GM23338 (cell line): ENCODE data around the gene HOATZ. TPM values are rescaled to one million over a fixed set of nuclear protein-coding genes. Genes with fewer than 3 reads are reported as not detected.

Source experiments
- ATAC-seq: fragments of 200-7000 bp; cut with Tn5 transposase; 3 replicates; pipeline ENCODE4 v1.9.1; 2020
- DNase-seq: peaks from one replicate; pipeline ENCODE4 v3.0.0-alpha.2; 2015; ENCODE audit warnings: low spot score
- H2AFZ ChIP-seq: fragments of 200-600 bp; sonication (generic); 2 replicates; pipeline ENCODE4 v1.8.0; 2016; ENCODE audit warnings: antibody characterized with exemption, mild to moderate bottlenecking, moderate library complexity
- H3F3A ChIP-seq: fragments of 200-600 bp; sonication (generic); replicated peaks from 2 replicates; pipeline ENCODE4 v1.8.0; 2017; ENCODE audit warnings: antibody characterized with exemption, mixed run types, low read depth
- H3K27ac ChIP-seq: fragments of 200-600 bp; sonication (generic); 2 replicates; pipeline ENCODE4 v1.6.1; 2016; ENCODE audit warnings: low read depth
- H3K27me3 ChIP-seq: fragments of 200-600 bp; sonication (generic); 2 replicates; pipeline ENCODE4 v1.8.0; 2016; ENCODE audit warnings: mild to moderate bottlenecking, mixed run types, moderate library complexity; ENCODE audit not compliant: insufficient read depth
- H3K36me3 ChIP-seq: fragments of 200-600 bp; sonication (generic); 2 replicates; pipeline ENCODE4 v1.8.0; 2016; ENCODE audit warnings: mild to moderate bottlenecking; ENCODE audit not compliant: insufficient read depth
- H3K4me1 ChIP-seq: fragments of 200-600 bp; sonication (generic); 2 replicates; pipeline ENCODE4 v1.8.0; 2016; ENCODE audit warnings: mild to moderate bottlenecking, moderate library complexity; ENCODE audit not compliant: insufficient read depth
- H3K4me2 ChIP-seq: fragments of 200-600 bp; sonication (generic); 2 replicates; pipeline ENCODE4 v1.7.1; 2017; ENCODE audit warnings: mixed run types
- H3K4me3 ChIP-seq: fragments of 200-600 bp; sonication (generic); 2 replicates; pipeline ENCODE4 v1.6.1; 2016; ENCODE audit warnings: mixed run types
- H3K79me2 ChIP-seq: fragments of 200-600 bp; sonication (generic); replicated peaks from 2 replicates; pipeline ENCODE4 v1.8.0; 2017; ENCODE audit warnings: mild to moderate bottlenecking; ENCODE audit not compliant: insufficient read depth
- H3K9me2 ChIP-seq: fragments of 200-600 bp; sonication (generic); 2 replicates; pipeline ENCODE4 v1.8.0; 2017; ENCODE audit not compliant: insufficient read depth
- H4K20me1 ChIP-seq: fragments of 200-600 bp; sonication (generic); replicated peaks from 2 replicates; pipeline ENCODE4 v1.8.0; 2017; ENCODE audit warnings: mild to moderate bottlenecking; ENCODE audit not compliant: insufficient read depth
- H3K27ac Mint-ChIP-seq: 2 replicates; pipeline ENCODE4 v1.8.0; 2020; ENCODE audit warnings: inconsistent platforms, mild to moderate bottlenecking, moderate library complexity, mixed read lengths
- H3K27me3 Mint-ChIP-seq: 3 replicates; pipeline ENCODE4 v1.8.0; 2022; ENCODE audit warnings: low read depth, mild to moderate bottlenecking, moderate library complexity, mixed read lengths, inconsistent platforms; ENCODE audit not compliant: insufficient read depth, poor library complexity
- H3K36me3 Mint-ChIP-seq: 3 replicates; pipeline ENCODE4 v1.8.0; 2021; ENCODE audit warnings: low read depth, mild to moderate bottlenecking, inconsistent platforms, moderate library complexity, mixed read lengths
- H3K4me1 Mint-ChIP-seq: 3 replicates; pipeline ENCODE4 v1.8.0; 2020; ENCODE audit warnings: mild to moderate bottlenecking, inconsistent platforms, mixed read lengths
- H3K4me3 Mint-ChIP-seq: 3 replicates; pipeline ENCODE4 v1.8.0; 2021; ENCODE audit warnings: moderate library complexity, mild to moderate bottlenecking, inconsistent platforms, mixed read lengths
- H3K9me3 Mint-ChIP-seq: 3 replicates; pipeline ENCODE4 v1.8.0; 2020; ENCODE audit warnings: moderate library complexity, mild to moderate bottlenecking, inconsistent platforms, mixed read lengths
- CTCF ChIP-seq, 2 experiments: fragments of 200-600 bp in 1 of 2; sonication (generic) in 1 of 2; conservative IDR thresholded peaks; 2 replicates each; pipeline versions ENCODE4 v1.5.1 to v1.6.1; 2016 to 2017; ENCODE audit warnings: antibody characterized with exemption in 2 of 2, low read depth in 2 of 2, mild to moderate bottlenecking in 2 of 2, moderate library complexity in 1 of 2
- ETS1 ChIP-seq: IDR thresholded peaks from 2 replicates; pipeline ENCODE4 v1.6.1; 2016; ENCODE audit warnings: antibody characterized with exemption
- EZH2 ChIP-seq: fragments of 200-600 bp; sonication (generic); IDR thresholded peaks from one replicate; pipeline ENCODE4 v1.8.0; 2017; ENCODE audit warnings: antibody characterized with exemption, mild to moderate bottlenecking, low read depth; ENCODE audit not compliant: unreplicated experiment
- NANOG ChIP-seq: IDR thresholded peaks from 2 replicates; pipeline ENCODE4 v1.6.1; 2016; ENCODE audit warnings: antibody characterized with exemption, borderline replicate concordance
- POLR2AphosphoS5 ChIP-seq: IDR thresholded peaks from 2 replicates; pipeline ENCODE4 v1.6.1; 2016; ENCODE audit warnings: antibody characterized with exemption, low read depth
- ZNF114 ChIP-seq: fragments of 250-450 bp; sonication (Bioruptor Pico); IDR thresholded peaks from 2 replicates; pipeline ENCODE4 v1.5.0; 2020; ENCODE audit warnings: mild to moderate bottlenecking, moderate library complexity
- ZNF331 ChIP-seq: fragments of 250-450 bp; sonication (Bioruptor Pico); IDR thresholded peaks from 2 replicates; pipeline ENCODE4 v1.5.0; 2020; ENCODE audit warnings: low read depth, mild to moderate bottlenecking, moderate library complexity
- ZNF462 ChIP-seq: fragments of 250-450 bp; sonication (Bioruptor Pico); IDR thresholded peaks from 2 replicates; pipeline ENCODE4 v1.5.0; 2020; ENCODE audit warnings: mild to moderate bottlenecking, moderate library complexity
- polyA plus RNA-seq: library from polyadenylated mRNA; unstranded; fragments of >200 nt; fragmentation: Nextera tagmentation; extraction: Ambion mirVana; gene quantifications from 2 replicates; pipeline ENCODE4 v1.2.1, GENCODE V29; 2016
- total RNA-seq: library from RNA; depleted of rRNA; stranded (reverse); fragments of >200 nt; shearing (Covaris generic); gene quantifications from 2 replicates; pipeline ENCODE4 v1.2.3, GENCODE V29; 2014

The HOATZ gene
- total and polyA plus RNA-seq, 2 experiments from 2014 or later: not detected

GRCh38 chr11:111582881-111583280, 68.3 kb downstream of the HOATZ start:
- Mint-ChIP-seq H3K4me1 (peaks cover 9% of the 10 kb centered on the region), H3K27me3 (no peaks in the 10 kb centered on the region), H3K36me3 (no peaks in the 10 kb centered on the region), H3K27ac (no peak overlapping the region), H3K9me3 (no peaks in the 10 kb centered on the region), H3K4me3 (no peak overlapping the region)
- TF ChIP-seq ZNF114: no peak
- TF ChIP-seq CTCF (conservative IDR thresholded peaks at IDR 0.05; ENCODE audit: low read depth in 2 of 2): no peak
- no peak for TF ChIP-seq NANOG
- no peak for TF ChIP-seq EZH2
- no peak for TF ChIP-seq ETS1
- no peak for TF ChIP-seq ZNF331 (CRISPR knock-in tag)
- TF ChIP-seq POLR2AphosphoS5: no peak
- Histone ChIP-seq H2AFZ (no peak overlapping the region), H3K4me1 (peaks cover 3% of the 10 kb centered on the region; the same call in 1 of the 2 replicates), H3K27ac (no peak overlapping the region), H3K27me3 (no peaks in the 10 kb centered on the region), H3K79me2 (no peaks in the 10 kb centered on the region), H3K4me2 (no peak overlapping the region), H3K9me2 (no peaks in the 10 kb centered on the region), H3K4me3 (no peak overlapping the region), H4K20me1 (no peaks in the 10 kb centered on the region), H3F3A (no peaks in the 10 kb centered on the region), H3K36me3 (no peaks in the 10 kb centered on the region)
- ATAC-seq: no peak
- DNase-seq: no peak

- Histone ChIP-seq H3K9me2 (no peaks in the 10 kb centered on the region), H3K4me1 (peaks cover 3% of the 10 kb centered on the region; the same call in 1 of the 2 replicates), H3K4me2 (no peak overlapping the region), H3K36me3 (no peaks in the 10 kb centered on the region), H3K79me2 (no peaks in the 10 kb centered on the region), H3F3A (no peaks in the 10 kb centered on the region), H3K27me3 (no peaks in the 10 kb centered on the region), H2AFZ (no peak overlapping the region), H3K27ac (no peak overlapping the region), H4K20me1 (no peaks in the 10 kb centered on the region), H3K4me3 (no peak overlapping the region)
- H3K4me3 Mint-ChIP-seq: no peak overlapping the region
- no peaks in the 10 kb centered on the region for H3K36me3 Mint-ChIP-seq
- TF ChIP-seq NANOG (no peak), ZNF462 (CRISPR knock-in tag) (no peak)
- no peak for ATAC-seq
- peaks cover 9% of the 10 kb centered on the region for H3K4me1 Mint-ChIP-seq
- no peak overlapping the region for H3K27ac Mint-ChIP-seq
- no peaks in the 10 kb centered on the region for H3K27me3 Mint-ChIP-seq
- no peaks in the 10 kb centered on the region; the same call in 2 of the 3 replicates for H3K9me3 Mint-ChIP-seq
- no peak for DNase-seq
Measured at GRCh38 chr11:111585371-111585770, 70.8 kb downstream of the HOATZ start.
